ENCODE results near the gene TPST1.
"Not testable (repeated sequence)": the region's sequence is repeated elsewhere in the genome, so short reads cannot be mapped to it uniquely, and the experiment has no call there.

The TPST1 gene

DNA sequence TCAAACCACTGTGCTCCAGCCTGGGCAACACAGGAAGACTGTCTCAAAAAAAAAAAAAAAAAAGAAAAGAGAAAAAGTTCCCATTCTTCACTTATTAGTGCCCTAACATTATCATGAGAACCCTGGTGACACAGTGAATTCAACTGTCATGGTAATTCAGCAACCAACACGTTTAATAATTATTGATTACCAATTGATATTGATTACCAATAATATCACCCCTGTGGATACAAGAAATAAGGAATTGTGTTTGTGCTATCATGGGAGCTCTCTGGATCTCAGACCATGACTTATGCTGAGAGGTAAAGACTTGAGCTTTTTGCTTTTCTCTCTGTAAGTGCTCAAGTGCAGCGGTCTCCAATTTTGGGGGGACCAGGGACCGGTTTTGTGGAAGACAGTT is 195.3 kb downstream of the TPST1 start:
- peaks cover 6% of the 10 kb centered on the region for H3K4me1 ChIP-seq
- H3K27ac ChIP-seq: no peak overlapping the region
- no peak overlapping the region for H3K4me2 ChIP-seq (ENCODE audit: low read length)
- no peak overlapping the region for H3K4me3 ChIP-seq (ENCODE audit: low read depth, low read length)
- H3K36me3 ChIP-seq (ENCODE audit: control insufficient read depth, insufficient read depth, low read length): no peaks in the 10 kb centered on the region
- no peak for TF ChIP-seq CTCF (IDR thresholded peaks at IDR 0.05)
- H2AFZ ChIP-seq: no peak overlapping the region
- H3K79me2 ChIP-seq: no peaks in the 10 kb centered on the region
- no peak overlapping the region for H3K9ac ChIP-seq
- no peaks in the 10 kb centered on the region for H3K27me3 ChIP-seq (ENCODE audit: control insufficient read depth, insufficient read depth, low read length)
- H3K9me3 ChIP-seq (ENCODE audit: control insufficient read depth, low read length): no peaks in the 10 kb centered on the region

GRCh38 chr7:66401126-66401525 is 196.0 kb downstream of the TPST1 start:
- H3K79me2 ChIP-seq; H3K27me3 ChIP-seq (ENCODE audit: control insufficient read depth, insufficient read depth, low read length): not testable (repeated sequence)

GRCh38 chr7:66401932-66402331 is 196.8 kb downstream of the TPST1 start:
- H3K4me1 ChIP-seq; H3K79me2 ChIP-seq; H3K27ac ChIP-seq; H3K27me3 ChIP-seq (ENCODE audit: control insufficient read depth, insufficient read depth, low read length); H3K9me3 ChIP-seq (ENCODE audit: control insufficient read depth, low read length); H3K36me3 ChIP-seq (ENCODE audit: control insufficient read depth, insufficient read depth, low read length); H3K4me2 ChIP-seq (ENCODE audit: low read length); H3K9ac ChIP-seq; H3K4me3 ChIP-seq (ENCODE audit: low read depth, low read length); H2AFZ ChIP-seq: not testable (repeated sequence)

More at GRCh38 chr7:66401126-66401525, 196.0 kb downstream of the TPST1 start:
- not testable (repeated sequence) for H3K27ac ChIP-seq; H3K9ac ChIP-seq; H3K4me1 ChIP-seq; H3K4me2 ChIP-seq (ENCODE audit: low read length); H3K4me3 ChIP-seq (ENCODE audit: low read depth, low read length); H3K36me3 ChIP-seq (ENCODE audit: control insufficient read depth, insufficient read depth, low read length); H3K9me3 ChIP-seq (ENCODE audit: control insufficient read depth, low read length); H2AFZ ChIP-seq

DNA sequence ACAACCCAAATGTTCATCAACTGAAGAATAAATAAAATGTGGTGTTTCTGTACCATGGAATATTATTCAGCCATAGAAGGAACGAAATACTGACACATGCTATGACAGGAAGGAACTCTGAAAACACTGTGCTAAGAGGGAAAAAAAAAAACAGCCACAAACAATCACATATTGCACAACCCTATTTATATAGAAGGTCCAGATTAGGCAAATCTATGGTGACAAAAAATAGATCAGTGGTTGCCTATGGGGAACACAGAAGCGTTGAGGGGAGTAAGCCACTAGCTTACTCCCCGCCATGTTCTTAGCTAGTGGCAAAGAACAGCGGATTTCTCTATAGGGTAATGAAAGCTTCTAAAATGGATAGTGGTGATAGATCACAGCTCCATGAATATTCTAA is 198.4 kb downstream of the TPST1 start:
- H3K79me2 ChIP-seq: no peaks in the 10 kb centered on the region
- no peaks in the 10 kb centered on the region for H3K9me3 ChIP-seq (ENCODE audit: control insufficient read depth, low read length)
- no peak for TF ChIP-seq CTCF (IDR thresholded peaks at IDR 0.05)
- no peak overlapping the region for H3K27ac ChIP-seq
- no peak overlapping the region for H3K9ac ChIP-seq
- no peak overlapping the region for H3K4me3 ChIP-seq (ENCODE audit: low read depth, low read length)
- no peaks in the 10 kb centered on the region for H3K36me3 ChIP-seq (ENCODE audit: control insufficient read depth, insufficient read depth, low read length)
- H3K4me2 ChIP-seq (ENCODE audit: low read length): no peak overlapping the region
- peaks cover 6% of the 10 kb centered on the region for H3K4me1 ChIP-seq
- H3K27me3 ChIP-seq (ENCODE audit: control insufficient read depth, insufficient read depth, low read length): no peaks in the 10 kb centered on the region
- H2AFZ ChIP-seq: no peak overlapping the region

- Histone ChIP-seq H3K9me3 (ENCODE audit: control insufficient read depth, low read length) (no peaks in the 10 kb centered on the region), H3K36me3 (ENCODE audit: control insufficient read depth, insufficient read depth, low read length) (no peaks in the 10 kb centered on the region), H3K4me1 (peaks cover 6% of the 10 kb centered on the region), H3K9ac (no peak overlapping the region), H2AFZ (no peak overlapping the region), H3K27me3 (ENCODE audit: control insufficient read depth, insufficient read depth, low read length) (no peaks in the 10 kb centered on the region), H3K4me2 (ENCODE audit: low read length) (no peak overlapping the region), H3K79me2 (no peaks in the 10 kb centered on the region), H3K27ac (no peak overlapping the region), H3K4me3 (ENCODE audit: low read depth, low read length) (no peak overlapping the region)
- TF ChIP-seq CTCF (IDR thresholded peaks at IDR 0.05): no peak
Measured at GRCh38 chr7:66409493-66409892, 204.4 kb downstream of the TPST1 start.

Measured in parathyroid adenoma (tissue), 2 donors.